Measurements from ENCODE around the gene SAE1. TPM values are rescaled to one million over a fixed set of nuclear protein-coding genes. Genes with fewer than 3 reads are reported as not detected.

The SAE1 gene
- total RNA-seq: 100 to 1,000 TPM; 121 to 142 TPM

DNA sequence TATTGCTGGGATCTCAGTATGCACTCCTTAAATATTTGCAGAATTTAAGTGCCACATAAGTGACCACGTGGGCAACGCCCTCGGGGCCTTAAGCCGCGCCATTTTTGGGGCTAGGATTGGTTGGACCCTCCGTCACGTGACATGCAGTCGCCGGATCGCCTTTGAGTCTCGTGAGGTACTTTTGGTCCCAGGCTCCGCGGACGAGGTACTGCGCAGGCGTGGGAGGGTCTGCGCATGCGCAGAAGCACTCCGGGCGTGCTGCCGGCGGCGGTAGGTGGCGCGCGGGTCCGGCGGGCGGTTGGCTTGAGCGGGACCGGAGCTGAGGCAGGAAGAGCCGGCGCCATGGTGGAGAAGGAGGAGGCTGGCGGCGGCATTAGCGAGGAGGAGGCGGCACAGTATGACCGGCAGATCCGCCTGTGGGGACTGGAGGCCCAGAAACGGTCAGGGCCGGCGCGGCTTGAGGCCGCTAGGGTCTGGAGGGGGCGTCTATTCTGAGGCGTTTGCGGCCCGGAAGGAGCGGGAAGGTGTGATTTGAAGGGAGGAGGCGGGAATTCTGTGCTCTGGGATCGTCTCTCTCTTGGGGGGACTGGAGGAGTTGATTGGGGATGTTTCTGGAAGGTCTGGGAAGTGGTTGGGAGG is at the start of gene SAE1:
TSS of gene SAE1 (plus strand) at position 247 of the 639 bp plus-strand sequence. CDS start at position 343, 96 bp downstream.

DNA sequence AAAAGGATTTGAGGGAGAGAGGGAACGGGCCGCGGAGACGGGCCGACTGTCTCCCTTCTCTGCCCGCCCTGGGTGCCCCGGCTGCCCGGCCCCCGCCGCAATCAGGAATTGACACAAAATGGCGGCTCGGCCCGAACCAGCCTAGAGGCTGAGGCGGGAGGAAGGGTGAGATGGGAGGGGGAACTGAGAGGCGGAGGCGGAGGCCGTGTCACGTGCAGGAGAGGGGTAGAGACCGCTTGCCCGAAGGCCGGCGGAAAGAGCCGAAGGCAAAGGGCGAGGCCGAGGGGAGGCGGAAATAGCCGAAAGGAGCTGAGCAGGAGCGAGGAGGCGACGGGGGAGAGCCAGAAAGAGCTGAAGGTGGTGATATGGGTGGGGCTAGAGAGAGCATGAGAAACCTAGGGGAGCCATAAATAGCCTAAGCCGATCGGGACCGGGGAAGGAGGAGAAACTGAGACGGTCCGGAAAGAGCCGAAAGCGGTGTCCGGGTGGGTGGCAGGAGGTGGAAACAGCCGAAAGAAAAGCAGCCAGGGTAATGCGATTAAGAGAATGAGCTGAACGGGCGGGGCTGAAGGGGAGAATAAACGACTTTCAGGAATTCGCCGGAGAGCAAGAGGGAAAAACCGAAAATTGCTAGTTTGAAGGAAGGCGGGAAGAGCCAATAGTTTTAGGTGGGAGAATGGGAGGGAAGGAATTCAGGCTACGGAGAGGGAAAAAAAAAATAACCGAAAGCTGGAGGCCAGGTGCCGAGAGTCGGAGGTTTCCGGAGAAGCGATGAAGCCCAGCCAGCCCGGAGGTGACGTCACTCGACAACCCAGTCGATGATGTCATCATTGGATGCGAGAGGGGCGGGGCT is 17.4 kb upstream of the SAE1 start, which contains the start of gene ZC3H4:
TSS of gene ZC3H4 (minus strand) at position 780 of the 853 bp plus-strand sequence. CDS start 1,192 bp downstream, outside the sequence.

DNA sequence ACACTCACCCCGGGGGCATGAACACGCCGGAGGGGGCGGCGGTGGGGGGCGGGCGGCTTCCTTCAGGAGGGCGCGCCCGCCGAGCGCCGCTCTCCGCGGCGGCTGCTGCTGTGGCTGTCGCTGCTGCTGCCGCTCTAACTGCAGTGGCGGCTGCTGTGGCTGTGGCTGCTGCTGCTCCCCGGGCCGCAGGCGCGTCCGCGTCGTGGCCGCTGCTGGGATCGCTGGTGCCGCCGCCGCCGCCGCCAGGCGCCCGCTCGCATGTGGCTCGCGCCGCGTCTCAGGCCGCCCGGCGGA is 100.2 kb downstream of the SAE1 start, which contains the start of gene BBC3:
TSS of gene BBC3 (minus strand) at position 279 of the 294 bp plus-strand sequence. CDS start 2,768 bp downstream, outside the sequence.

DNA sequence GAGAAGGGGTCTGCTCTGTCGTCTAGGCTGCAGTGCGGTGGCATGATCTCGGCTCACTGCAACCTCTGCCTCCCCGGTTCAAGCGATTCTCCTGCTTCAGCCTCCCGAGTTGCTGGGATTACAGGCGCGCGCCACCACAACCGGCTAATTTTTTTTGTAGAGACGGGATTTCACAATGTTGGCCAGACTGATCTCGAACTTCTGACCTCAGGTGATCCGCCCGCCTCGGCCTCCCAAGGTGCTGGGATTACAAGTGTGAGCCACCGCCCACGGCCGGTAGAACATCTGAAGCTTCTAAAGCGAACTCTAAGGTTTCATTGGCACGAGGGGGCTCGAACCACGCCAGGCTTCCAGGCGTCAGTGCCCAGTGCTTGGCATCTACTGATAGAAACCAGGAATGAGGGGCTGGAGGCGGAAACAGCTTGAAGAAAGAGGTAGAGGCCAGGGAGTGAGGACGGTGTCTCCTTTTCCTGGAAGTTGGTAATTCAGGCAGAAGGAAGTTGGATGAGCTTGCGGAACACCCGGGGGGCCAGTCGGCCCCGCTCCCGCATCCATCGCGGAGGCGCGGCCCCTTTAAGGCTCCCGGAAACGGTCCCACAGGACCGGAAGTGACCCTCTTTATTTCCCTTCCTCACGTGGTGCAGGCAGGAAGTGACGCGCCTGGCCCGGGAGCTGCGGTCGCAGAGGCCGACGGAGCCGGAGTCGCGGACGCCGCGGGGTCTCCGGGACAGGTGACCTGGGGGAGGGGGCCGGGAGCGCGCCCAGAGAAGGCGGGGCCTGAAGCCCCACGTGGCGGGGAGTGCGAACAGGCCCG is 125.5 kb downstream of the SAE1 start, which contains the start of gene CCDC9:
TSS of gene CCDC9 (plus strand) at position 647 of the 814 bp plus-strand sequence. CDS start 1,876 bp downstream, outside the sequence.

Small RNA genes lying within 50 kb of the gene (microRNA-seq; reads per million reads assigned to microRNA genes)
- not detected for gene MIR3190 (ENCODE audit: borderline microRNAs expressed, borderline replicate concordance)
- not detected for gene MIR3191 (ENCODE audit: borderline microRNAs expressed, borderline replicate concordance)

Other genes starting within 250 kb of the SAE1 start
- not detected for gene NPAS1, start 111.0 kb upstream of the SAE1 start, total RNA-seq
- 10 to 100 TPM; 41.4 to 47.0 TPM for gene TMEM160, start 82.2 kb upstream of the SAE1 start, total RNA-seq
- gene ZC3H4, start 17.1 kb upstream of the SAE1 start, total RNA-seq: 10 to 100 TPM; 86.1 to 86.9 TPM
- gene BBC3, start 100.4 kb downstream of the SAE1 start, total RNA-seq: 10 to 100 TPM; 22.1 to 22.5 TPM
- gene CCDC9, start 125.7 kb downstream of the SAE1 start, total RNA-seq: 10 to 100 TPM; 26.2 to 29.0 TPM
- gene INAFM1, start 144.1 kb downstream of the SAE1 start, total RNA-seq: 10 to 100 TPM in 1 of 2 experiments, 1 to 10 TPM in 1; 9.9 to 11.8 TPM
- gene C5AR1, start 179.0 kb downstream of the SAE1 start, total RNA-seq: 1 to 10 TPM in 1 of 2 experiments, not detected in 1; 1.2 TPM
- gene C5AR2, start 201.3 kb downstream of the SAE1 start, total RNA-seq: 1 to 10 TPM in 1 of 2 experiments, under 1 TPM in 1; 0.84 to 1.0 TPM
- gene DHX34, start 218.5 kb downstream of the SAE1 start, total RNA-seq: 10 to 100 TPM; 11.8 to 11.9 TPM